Spleen (tissue), 11 donors: ENCODE data around the gene DPH5. TPM values are rescaled to one million over a fixed set of nuclear protein-coding genes. Genes with fewer than 3 reads are reported as not detected.

ENCODE experiments used
- DNase-seq: peaks from one replicate; pipeline ENCODE4 v3.0.0-alpha.2; 2020
- H3K27ac ChIP-seq, 8 donors: fragments of 200-600 bp; sonication (generic) in 7 of 8; 1 replicate in 4 of 8; 2 replicates in 4 of 8; pipeline versions ENCODE4 v1.5.0 to v1.8.0; 2016 to 2021; ENCODE audit warnings: inconsistent platforms in 4 of 8, mild to moderate bottlenecking in 4 of 8, moderate library complexity in 1 of 8
- H3K27me3 ChIP-seq, 7 donors: fragments of 200-600 bp; sonication (generic) in 6 of 7; replicated peaks in 1 of 7; 1 replicate in 4 of 7; 2 replicates in 3 of 7; pipeline versions ENCODE4 v1.5.0 to v1.8.0; 2016 to 2021; ENCODE audit warnings: inconsistent platforms in 3 of 7, mild to moderate bottlenecking in 1 of 7
- H3K36me3 ChIP-seq, 6 donors: fragments of 200-600 bp; sonication (generic) in 5 of 6; 1 replicate in 4 of 6; 2 replicates in 2 of 6; pipeline versions ENCODE4 v1.5.0 to v1.8.0; 2016 to 2021; ENCODE audit warnings: inconsistent platforms in 2 of 6
- H3K4me1 ChIP-seq, 6 donors: fragments of 200-600 bp; sonication (generic) in 5 of 6; 1 replicate in 3 of 6; 2 replicates in 3 of 6; pipeline versions ENCODE4 v1.5.0 to v1.8.0; 2016 to 2021; ENCODE audit warnings: inconsistent platforms in 3 of 6
- H3K4me3 ChIP-seq, 8 donors: fragments of 200-600 bp; sonication (generic) in 7 of 8; 1 replicate in 4 of 8; 2 replicates in 4 of 8; pipeline versions ENCODE4 v1.5.0 to v1.8.0; 2016 to 2021; ENCODE audit warnings: inconsistent platforms in 4 of 8, mild to moderate bottlenecking in 4 of 8, moderate library complexity in 2 of 8
- H3K9me3 ChIP-seq, 8 donors: fragments of 200-600 bp; sonication (generic) in 7 of 8; 1 replicate in 4 of 8; 2 replicates in 4 of 8; pipeline versions ENCODE4 v1.5.0 to v1.8.0; 2016 to 2021; ENCODE audit warnings: inconsistent platforms in 4 of 8
- POLR2A ChIP-seq, 3 donors: fragments of 450-650 bp; IDR thresholded peaks; one replicate each; pipeline ENCODE4 v1.5.1; 2017; ENCODE audit warnings: antibody characterized with exemption in 3 of 3, mild to moderate bottlenecking in 1 of 3
- POLR2AphosphoS5 ChIP-seq, 3 donors: sonication (generic); formaldehyde crosslinking; IDR thresholded peaks; one replicate each; pipeline ENCODE4 v1.5.1; 2017; ENCODE audit warnings: antibody characterized with exemption in 3 of 3
- WGBS, 5 donors: extraction: QIAGEN DNeasy Blood & Tissue Kit in 3 of 5; methylation state at CpG; one replicate each; pipeline versions ENCODE4 v1.1.5 to v1.1.7; 2013 to 2018; 5-methylcytosine and 5-hydroxymethylcytosine counted together
- intact Hi-C: fragments of 100-400 bp; cut with DNase I; formaldehyde crosslinking; loops from one replicate; pipeline ENCODE4 v1.15.0; 2023; ENCODE audit warnings: low total_unique reads
- polyA plus RNA-seq, 3 donors: library from polyadenylated mRNA; stranded (reverse); fragments of 200-250 nt; gene quantifications; one replicate each; pipeline ENCODE4 v1.2.1, GENCODE V29; 2013
- total RNA-seq, 7 donors: library from RNA; depleted of rRNA in 3 of 7; stranded (reverse); fragments of >200 nt in 3 of 7; fragmentation: NEBNext Ultra II Directional in 4 of 7; extraction: Animal tissue kit (Norgen Biotek cat#: 25700) in 4 of 7; gene quantifications; one replicate each; pipeline versions ENCODE4 v1.1.0 to v1.2.1, GENCODE V29; 2016 to 2021
- TF ChIP-seq, protein P1 (sequence below), 11 experiments: fragments of 200-600 bp in 7 of 11; fragments of 450-650 bp in 4 of 11; sonication (generic) in 4 of 11; IDR thresholded peaks in 8 of 11; conservative IDR thresholded peaks in 3 of 11; 1 replicate in 7 of 11; 2 replicates in 4 of 11; pipeline versions ENCODE4 v1.4.0 to v1.8.0; 2016 to 2021; ENCODE audit warnings: antibody characterized with exemption in 11 of 11, inconsistent platforms in 4 of 11, mild to moderate bottlenecking in 1 of 11
- donor health status: healthy with polysubstance abuse.
- donor health status: DM: no; HTN: no; CAD: no; lungs with moderate emphysema.
- donor health status: DM: no; HTN: no; CAD: no.
- donor health status: Bipolar disorder and iron deficiency.
- donor health status: healthy.
- donor health status: DM: no; HTN: no; CAD: no.
- donor health status: DM: yes; HTN: yes; CAD: no.

The DPH5 gene
- total and polyA plus RNA-seq, 10 donors: 19.3 to 60.0 (median 26.0) TPM

DNA sequence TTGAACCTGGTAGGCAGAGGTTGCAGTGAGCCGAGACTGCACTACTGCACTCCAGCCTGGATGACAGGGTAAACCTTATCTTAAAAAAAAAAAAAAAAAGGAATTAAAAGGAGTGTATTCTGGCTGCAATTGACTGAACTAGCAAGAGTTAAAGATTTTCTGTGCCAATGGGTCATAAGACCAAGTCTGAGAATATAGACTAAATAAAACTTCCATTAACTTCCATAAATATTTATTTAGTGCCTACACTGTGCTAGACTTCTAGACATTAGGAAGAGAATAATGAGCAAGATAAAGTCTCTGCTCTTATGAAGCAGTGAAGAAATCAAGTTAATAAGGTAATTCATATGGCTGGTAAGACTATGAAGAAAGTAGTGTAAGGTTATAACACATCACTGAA, 27.2 kb downstream of the DPH5 start:
- Histone ChIP-seq H3K36me3 (peaks cover 0 to 48% (median 7%) of the 10 kb centered on the region in 6 donors), H3K27me3 (no peaks in the 10 kb centered on the region), H3K4me3 (no peak overlapping the region), H3K4me1 (peaks cover 0 to 38% (median 23%) of the 10 kb centered on the region in 6 donors), H3K27ac (no peak overlapping the region), H3K9me3 (no peaks in the 10 kb centered on the region)
- 96 to 100% (median 100%) methylated on average over 1 of the region's 1 CpG for WGBS, 5 donors
- intact Hi-C loops: no loop called here
- TF ChIP-seq POLR2A (IDR thresholded peaks at IDR 0.05) (no peak), POLR2AphosphoS5 (IDR thresholded peaks at IDR 0.05) (no peak)
- TF ChIP-seq, protein P1, sequence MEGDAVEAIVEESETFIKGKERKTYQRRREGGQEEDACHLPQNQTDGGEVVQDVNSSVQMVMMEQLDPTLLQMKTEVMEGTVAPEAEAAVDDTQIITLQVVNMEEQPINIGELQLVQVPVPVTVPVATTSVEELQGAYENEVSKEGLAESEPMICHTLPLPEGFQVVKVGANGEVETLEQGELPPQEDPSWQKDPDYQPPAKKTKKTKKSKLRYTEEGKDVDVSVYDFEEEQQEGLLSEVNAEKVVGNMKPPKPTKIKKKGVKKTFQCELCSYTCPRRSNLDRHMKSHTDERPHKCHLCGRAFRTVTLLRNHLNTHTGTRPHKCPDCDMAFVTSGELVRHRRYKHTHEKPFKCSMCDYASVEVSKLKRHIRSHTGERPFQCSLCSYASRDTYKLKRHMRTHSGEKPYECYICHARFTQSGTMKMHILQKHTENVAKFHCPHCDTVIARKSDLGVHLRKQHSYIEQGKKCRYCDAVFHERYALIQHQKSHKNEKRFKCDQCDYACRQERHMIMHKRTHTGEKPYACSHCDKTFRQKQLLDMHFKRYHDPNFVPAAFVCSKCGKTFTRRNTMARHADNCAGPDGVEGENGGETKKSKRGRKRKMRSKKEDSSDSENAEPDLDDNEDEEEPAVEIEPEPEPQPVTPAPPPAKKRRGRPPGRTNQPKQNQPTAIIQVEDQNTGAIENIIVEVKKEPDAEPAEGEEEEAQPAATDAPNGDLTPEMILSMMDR (IDR thresholded peaks at IDR 0.05 in 8 of 11, conservative IDR thresholded peaks at IDR 0.05 in 3 of 11): no peak
- DNase-seq: no peak

DNA sequence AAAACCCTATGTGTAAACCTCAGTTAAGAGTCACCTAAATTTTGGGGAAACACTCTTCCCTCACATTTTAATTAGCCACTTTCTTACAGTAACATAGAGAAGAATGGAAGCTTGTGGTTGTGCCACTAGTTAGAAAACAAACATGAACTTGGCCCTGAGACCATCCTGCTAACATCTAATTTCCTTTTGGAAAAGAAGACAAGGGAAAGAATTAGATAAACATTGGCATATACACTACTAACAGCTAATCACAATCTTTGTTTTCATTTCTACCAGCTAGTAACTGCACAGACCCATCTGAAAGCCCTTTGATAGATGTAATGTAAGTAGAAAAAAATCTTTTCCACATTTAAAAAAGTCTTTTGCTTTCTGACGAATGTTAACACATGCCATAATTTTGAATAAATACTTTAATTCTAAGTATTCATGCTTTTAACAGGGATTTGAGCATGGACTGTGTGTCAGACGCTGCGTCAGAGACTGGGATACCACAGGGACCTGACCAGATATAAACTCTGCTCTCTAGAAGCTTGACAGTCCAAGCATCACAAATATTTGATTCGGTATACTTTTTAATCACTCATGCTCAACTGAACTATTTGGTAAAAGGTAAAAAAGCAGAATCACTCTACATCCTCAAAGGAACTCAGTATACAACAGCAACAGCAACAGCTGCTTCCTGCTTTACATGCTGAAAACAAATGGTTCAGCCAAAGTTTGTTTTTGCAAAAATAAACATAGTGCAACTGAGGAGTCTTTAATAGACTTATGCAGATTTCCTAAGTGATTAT, 30.2 kb downstream of the DPH5 start:
- 31 to 50% (median 44%) methylated on average over 4 of the region's 4 CpGs for WGBS, 5 donors
- peak overlapping the region; percentile 27 to 74 (median 66) for H3K27ac ChIP-seq

DNA sequence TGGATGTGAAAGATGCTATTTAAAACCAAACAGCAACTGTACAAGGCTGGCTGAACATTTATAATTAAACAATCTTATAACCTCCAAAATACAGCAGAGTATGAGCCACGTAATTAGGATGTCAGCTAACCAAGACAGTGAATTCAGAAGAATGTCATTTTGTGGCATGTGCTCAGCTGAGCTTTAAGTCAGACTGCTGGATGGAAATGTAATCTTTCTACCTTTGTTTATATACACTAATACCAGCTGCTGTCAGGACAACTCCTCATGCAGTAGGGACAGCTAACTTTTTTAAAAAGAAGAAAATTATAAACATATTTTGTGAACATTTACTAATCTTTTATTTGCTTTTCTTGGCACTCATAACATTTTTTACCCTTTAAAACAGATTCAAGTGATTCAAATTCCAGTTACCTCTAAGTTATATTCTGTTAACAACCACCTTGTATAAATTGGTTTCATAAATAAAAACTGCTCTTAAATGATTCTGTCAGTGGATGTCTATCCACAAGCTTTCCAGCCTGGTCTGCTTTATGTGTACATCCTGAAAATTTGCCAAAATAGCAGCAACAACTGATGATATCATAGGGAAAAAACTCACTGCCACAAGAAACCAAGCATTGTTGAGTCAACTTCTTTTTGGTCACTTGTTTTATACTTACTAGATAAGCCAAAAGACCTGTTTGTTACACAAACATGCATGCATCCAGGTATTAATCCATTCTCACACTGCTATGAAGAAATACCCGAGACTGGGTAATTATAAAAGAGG, 36.1 kb downstream of the DPH5 start:
- WGBS, 5 donors: 71 to 88% (median 77%) methylated on average over 2 of the region's 2 CpGs
- H3K27ac ChIP-seq: peak overlapping the region in 3 of 8 donors; percentile 12 to 33 (median 23)
- intact Hi-C loops: no loop called here

More for the DNA sequence above, 30.2 kb downstream of the DPH5 start:
- Histone ChIP-seq H3K36me3 (peaks cover 0 to 60% (median 10%) of the 10 kb centered on the region in 6 donors), H3K9me3 (no peaks in the 10 kb centered on the region), H3K4me3 (no peak overlapping the region), H3K4me1 (peaks cover 0 to 17% (median 10%) of the 10 kb centered on the region in 6 donors), H3K27me3 (no peaks in the 10 kb centered on the region)
- TF ChIP-seq, protein P1 (IDR thresholded peaks at IDR 0.05 in 8 of 11, conservative IDR thresholded peaks at IDR 0.05 in 3 of 11): no peak
- TF ChIP-seq POLR2A (IDR thresholded peaks at IDR 0.05) (no peak), POLR2AphosphoS5 (IDR thresholded peaks at IDR 0.05) (no peak)
- DNase-seq: no peak
- intact Hi-C loops: no loop called here

More for the DNA sequence above, 36.1 kb downstream of the DPH5 start:
- Histone ChIP-seq H3K27me3 (no peaks in the 10 kb centered on the region), H3K4me3 (no peak overlapping the region), H3K9me3 (no peaks in the 10 kb centered on the region), H3K36me3 (peaks cover 0 to 50% (median 10%) of the 10 kb centered on the region in 6 donors), H3K4me1 (no peaks in the 10 kb centered on the region)
- TF ChIP-seq, protein P1 (IDR thresholded peaks at IDR 0.05 in 8 of 11, conservative IDR thresholded peaks at IDR 0.05 in 3 of 11): no peak
- TF ChIP-seq POLR2AphosphoS5 (IDR thresholded peaks at IDR 0.05) (no peak), POLR2A (IDR thresholded peaks at IDR 0.05) (no peak)
- no peak for DNase-seq
